Mammary epithelial cell (primary cell): ENCODE data around the gene CREBBP.

Source experiments
- CTCF ChIP-seq, 2 donors: IDR thresholded peaks in 1 of 2; conservative IDR thresholded peaks in 1 of 2; 2 replicates each; pipeline ENCODE4 v1.5.1; 2011 to 2012; ENCODE audit warnings: inconsistent platforms in 2 of 2, low read length in 2 of 2, mild to moderate bottlenecking in 2 of 2, control low read depth in 1 of 2, low read depth in 1 of 2; ENCODE audit not compliant: insufficient read depth in 1 of 2; ENCODE audit errors: extremely low read depth in 1 of 2
- EZH2 ChIP-seq: IDR thresholded peaks from 2 replicates; pipeline ENCODE4 v1.6.1; 2012; ENCODE audit warnings: low read length, inconsistent platforms, borderline replicate concordance

GRCh38 chr16:3698941-3699340 lies 181.6 kb downstream of the CREBBP start:
- TF ChIP-seq CTCF (conservative IDR thresholded peaks at IDR 0.05 in 1 of 2, IDR thresholded peaks at IDR 0.05 in 1 of 2; ENCODE audit: extremely low read depth in 1 of 2, insufficient read depth in 1 of 2, low read depth in 1 of 2, low read length in 2 of 2) = no peak
- no peak for TF ChIP-seq EZH2
